Medulla oblongata (tissue), 1 donor: ENCODE measurements around the gene NEK9.
A peak's percentile ranks its signal among the peaks of the same experiment; 100 is the strongest.
"Not testable (repeated sequence)": the region's sequence is repeated elsewhere in the genome, so short reads cannot be mapped to it uniquely, and the experiment has no call there.

ENCODE experiments used
- DNase-seq: peaks from one replicate; pipeline ENCODE4 v3.0.0-alpha.2; 2015; ENCODE audit errors: extremely low spot score

Gene NEK9

GRCh38 chr14:75144944-75145343, 18.1 kb upstream of the NEK9 start:
- DNase-seq = peak; percentile 72

GRCh38 chr14:75143761-75144527, 17.1 kb upstream of the NEK9 start:
- DNase-seq = peak; percentile 61

GRCh38 chr14:75142494-75142893, 15.6 kb upstream of the NEK9 start:
- DNase-seq = no peak

GRCh38 chr14:75141967-75142366, 15.1 kb upstream of the NEK9 start:
- no peak for DNase-seq

DNA sequence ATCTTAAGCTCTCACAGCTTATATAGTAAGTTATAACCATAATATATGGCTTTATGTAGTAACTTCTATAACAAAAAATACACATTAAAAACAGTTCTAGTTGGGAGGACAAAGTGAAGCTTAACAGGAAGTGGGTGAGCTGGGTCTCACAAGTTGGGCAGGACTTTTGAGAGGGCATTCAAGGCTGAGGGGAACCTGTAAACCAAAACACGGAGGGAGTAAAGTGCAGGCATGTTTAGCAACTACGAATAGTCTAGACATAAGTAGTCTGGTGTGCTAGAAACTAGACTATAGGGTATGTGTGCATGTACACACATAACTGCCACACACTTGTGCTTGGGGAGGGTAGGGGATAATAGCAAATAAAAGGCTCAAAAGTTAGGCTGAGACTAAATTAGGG, 14.2 kb upstream of the NEK9 start:
- no peak for DNase-seq

DNA sequence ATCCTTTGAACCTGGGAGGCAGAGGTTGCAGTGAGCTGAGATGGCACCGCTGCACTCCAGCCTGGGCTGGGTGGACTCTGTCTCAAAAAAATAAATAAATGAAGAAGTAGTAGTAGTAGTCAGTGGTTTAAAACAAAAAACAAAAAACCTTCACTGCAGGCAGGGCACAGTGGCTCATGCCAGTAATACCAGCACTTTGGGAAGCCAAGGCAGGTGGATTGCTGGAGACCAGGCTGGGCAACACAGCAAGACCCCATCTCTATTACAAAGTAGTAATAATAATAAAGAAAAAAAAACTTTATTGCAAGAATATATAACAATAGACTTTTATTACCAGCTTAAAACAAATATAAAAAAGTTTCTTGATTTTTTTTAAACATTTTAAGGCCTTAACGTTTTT, 13.8 kb upstream of the NEK9 start:
- no peak for DNase-seq

GRCh38 chr14:75139185-75139584, 12.3 kb upstream of the NEK9 start:
- no peak for DNase-seq

DNA sequence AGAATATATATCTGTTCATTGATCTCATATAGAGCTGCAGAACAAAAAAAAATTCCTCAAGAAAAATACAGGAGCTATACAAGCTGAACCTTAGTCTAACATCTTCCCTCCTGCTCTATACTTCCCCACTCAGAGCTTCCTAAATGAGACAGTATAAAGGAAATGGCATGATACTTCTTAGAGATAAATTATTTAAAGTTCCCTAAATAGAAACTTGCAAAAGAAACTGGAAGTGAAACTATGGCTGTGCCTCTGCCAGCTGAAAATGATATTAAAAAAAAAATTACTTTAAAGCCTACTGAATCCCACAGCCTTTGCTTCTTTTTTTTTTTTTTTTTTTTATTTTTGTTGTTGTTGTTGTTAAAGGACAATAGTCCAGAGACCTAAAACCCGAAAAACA, 11.6 kb upstream of the NEK9 start:
- peak; percentile 64 for DNase-seq

DNA sequence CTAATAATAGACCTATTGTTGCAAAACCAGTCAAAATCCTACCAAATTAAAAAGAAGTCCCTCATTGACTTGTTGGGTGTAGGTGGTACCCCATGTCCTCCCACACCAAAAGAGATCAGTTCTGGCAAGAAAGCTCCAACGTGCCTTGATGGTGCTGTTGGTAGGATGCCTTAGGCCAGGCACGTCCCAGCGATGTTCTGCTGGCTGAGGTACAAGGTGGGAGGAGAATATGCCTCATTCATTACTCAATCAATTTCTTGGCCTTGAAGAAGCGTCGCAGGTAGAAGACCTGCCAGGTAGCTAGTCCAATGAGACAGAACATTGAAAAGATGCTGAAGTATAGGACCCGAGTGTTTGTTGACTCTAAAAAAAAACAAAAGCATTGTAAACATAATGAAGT, 7.8 kb upstream of the NEK9 start:
- no peak for DNase-seq

- DNase-seq = no peak
These were observed 6.7 kb upstream of the NEK9 start for GRCh38 chr14:75133597-75133996.

- peak; percentile 95 for DNase-seq
These were observed 5.7 kb upstream of the NEK9 start for GRCh38 chr14:75132382-75133086.

DNA sequence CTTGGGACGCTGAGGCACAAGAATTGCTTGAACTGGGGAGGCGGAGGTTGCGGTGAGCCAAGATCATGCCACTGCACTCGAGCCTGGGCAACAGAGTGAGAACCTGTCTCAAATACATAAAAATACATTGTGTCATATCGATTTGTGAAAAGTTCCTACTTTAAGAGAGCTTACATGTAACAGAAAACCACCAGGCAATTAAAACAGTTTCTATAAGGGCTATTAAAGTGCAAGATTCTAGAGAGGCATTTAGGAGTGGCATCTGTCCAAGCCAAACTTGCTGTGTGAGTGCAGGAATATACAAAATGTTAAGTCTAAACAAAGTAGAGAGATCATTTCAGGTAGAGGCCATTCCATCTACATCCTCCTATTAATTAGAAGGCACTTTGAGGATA, 1.7 kb upstream of the NEK9 start:
- DNase-seq = no peak

- DNase-seq = no peak
These were observed 1.2 kb upstream of the NEK9 start for GRCh38 chr14:75127903-75128595.

- DNase-seq = not testable (repeated sequence)
These were observed 599 bp upstream of the NEK9 start for GRCh38 chr14:75127474-75127820.

GRCh38 chr14:75126121-75126544, 715 bp downstream of the NEK9 start:
- no peak for DNase-seq

- no peak for DNase-seq
These were observed 1.2 kb downstream of the NEK9 start for GRCh38 chr14:75125617-75126016.

GRCh38 chr14:75123991-75124390, 2.9 kb downstream of the NEK9 start:
- DNase-seq = no peak

- DNase-seq = no peak
These were observed 5.3 kb downstream of the NEK9 start for GRCh38 chr14:75121552-75121951.

- DNase-seq = no peak
These were observed 6.1 kb downstream of the NEK9 start for GRCh38 chr14:75120541-75121291.

- no peak for DNase-seq
These were observed 7.8 kb downstream of the NEK9 start for GRCh38 chr14:75119056-75119455.

GRCh38 chr14:75113932-75114539, 12.8 kb downstream of the NEK9 start:
- no peak for DNase-seq

GRCh38 chr14:75109877-75110276, 17.0 kb downstream of the NEK9 start:
- DNase-seq = no peak
